ENCODE results near the gene PUSL1. TPM values are rescaled to one million over a fixed set of nuclear protein-coding genes. Genes with fewer than 3 reads are reported as not detected.

The PUSL1 gene
- total RNA-seq, 1 donor = 29.3 TPM

GRCh38 chr1:1351511-1352427, 43.4 kb downstream of the PUSL1 start:
- peak; percentile 97 for DNase-seq (ENCODE audit: insufficient read length, low spot score, missing footprints)
- Histone ChIP-seq H3K4me2 (ENCODE audit: insufficient read depth, low read length) (peak overlapping the region; percentile 23), H3K4me1 (ENCODE audit: insufficient read depth, low read length) (peaks cover 18% of the 10 kb centered on the region), H4K20me1 (ENCODE audit: insufficient read depth, low read length) (peaks cover 41% of the 10 kb centered on the region), H3K27ac (ENCODE audit: low read depth, low read length) (no peak overlapping the region), H3K4me3 (ENCODE audit: insufficient read depth, low read length) (peak overlapping the region; percentile 28), H3K9me3 (ENCODE audit: low read depth, low read length) (no peaks in the 10 kb centered on the region), H3K36me3 (ENCODE audit: insufficient read depth, low read length) (peaks cover 29% of the 10 kb centered on the region), H2AFZ (ENCODE audit: low read length) (no peak overlapping the region), H3K79me2 (ENCODE audit: insufficient read depth, low read length) (peaks cover 59% of the 10 kb centered on the region), H3K27me3 (ENCODE audit: insufficient read depth, low read length) (no peaks in the 10 kb centered on the region)
- no peak for TF ChIP-seq CTCF (IDR thresholded peaks at IDR 0.05; ENCODE audit: extremely low read depth, low read depth, low read length)

GRCh38 chr1:1352786-1353388, 44.5 kb downstream of the PUSL1 start:
- H3K4me2 ChIP-seq (ENCODE audit: insufficient read depth, low read length) = no peak overlapping the region
- DNase-seq (ENCODE audit: insufficient read length, low spot score, missing footprints) = peak; percentile 87
- H3K9me3 ChIP-seq (ENCODE audit: low read depth, low read length) = no peaks in the 10 kb centered on the region
- no peaks in the 10 kb centered on the region for H3K27me3 ChIP-seq (ENCODE audit: insufficient read depth, low read length)
- H3K27ac ChIP-seq (ENCODE audit: low read depth, low read length) = peak overlapping the region; percentile 6
- peaks cover 37% of the 10 kb centered on the region for H4K20me1 ChIP-seq (ENCODE audit: insufficient read depth, low read length)
- peaks cover 6% of the 10 kb centered on the region for H3K4me1 ChIP-seq (ENCODE audit: insufficient read depth, low read length)
- H3K79me2 ChIP-seq (ENCODE audit: insufficient read depth, low read length) = peaks cover 59% of the 10 kb centered on the region
- peaks cover 29% of the 10 kb centered on the region for H3K36me3 ChIP-seq (ENCODE audit: insufficient read depth, low read length)
- H2AFZ ChIP-seq (ENCODE audit: low read length) = no peak overlapping the region
- H3K4me3 ChIP-seq (ENCODE audit: insufficient read depth, low read length) = no peak overlapping the region
- no peak for TF ChIP-seq CTCF (IDR thresholded peaks at IDR 0.05; ENCODE audit: extremely low read depth, low read depth, low read length)

GRCh38 chr1:1353389-1354151, 45.2 kb downstream of the PUSL1 start:
- no peak overlapping the region for H3K27ac ChIP-seq (ENCODE audit: low read depth, low read length)
- DNase-seq (ENCODE audit: insufficient read length, low spot score, missing footprints) = peak; percentile 88
- H3K9me3 ChIP-seq (ENCODE audit: low read depth, low read length) = no peaks in the 10 kb centered on the region
- no peak for TF ChIP-seq CTCF (IDR thresholded peaks at IDR 0.05; ENCODE audit: extremely low read depth, low read depth, low read length)
- no peak overlapping the region for H3K4me3 ChIP-seq (ENCODE audit: insufficient read depth, low read length)
- no peak overlapping the region for H3K4me2 ChIP-seq (ENCODE audit: insufficient read depth, low read length)
- peaks cover 29% of the 10 kb centered on the region for H3K36me3 ChIP-seq (ENCODE audit: insufficient read depth, low read length)
- peaks cover 57% of the 10 kb centered on the region for H3K79me2 ChIP-seq (ENCODE audit: insufficient read depth, low read length)
- peaks cover 32% of the 10 kb centered on the region for H4K20me1 ChIP-seq (ENCODE audit: insufficient read depth, low read length)
- no peak overlapping the region for H2AFZ ChIP-seq (ENCODE audit: low read length)
- H3K27me3 ChIP-seq (ENCODE audit: insufficient read depth, low read length) = no peaks in the 10 kb centered on the region
- peaks cover 7% of the 10 kb centered on the region for H3K4me1 ChIP-seq (ENCODE audit: insufficient read depth, low read length)
